Gastrocnemius medialis (tissue), 4 donors: ENCODE results near the gene ATF7IP.
"Not testable (repeated sequence)": the region's sequence is repeated elsewhere in the genome, so short reads cannot be mapped to it uniquely, and the experiment has no call there.

Experiments used
- POLR2A ChIP-seq, 2 donors: fragments of 450-650 bp; IDR thresholded peaks; one replicate each; pipeline ENCODE4 v1.6.1; 2017; ENCODE audit warnings: antibody characterized with exemption in 2 of 2, mild to moderate bottlenecking in 2 of 2, moderate library complexity in 2 of 2
- TF ChIP-seq, protein P1 (sequence below), 5 experiments: fragments of 450-650 bp in 3 of 5; fragments of 200-600 bp in 2 of 5; sonication (generic) in 2 of 5; IDR thresholded peaks in 4 of 5; conservative IDR thresholded peaks in 1 of 5; 1 replicate in 4 of 5; 2 replicates in 1 of 5; pipeline ENCODE4 v1.5.1; 2016 to 2019; ENCODE audit warnings: antibody characterized with exemption in 5 of 5, mild to moderate bottlenecking in 3 of 5, moderate library complexity in 3 of 5

DNA sequence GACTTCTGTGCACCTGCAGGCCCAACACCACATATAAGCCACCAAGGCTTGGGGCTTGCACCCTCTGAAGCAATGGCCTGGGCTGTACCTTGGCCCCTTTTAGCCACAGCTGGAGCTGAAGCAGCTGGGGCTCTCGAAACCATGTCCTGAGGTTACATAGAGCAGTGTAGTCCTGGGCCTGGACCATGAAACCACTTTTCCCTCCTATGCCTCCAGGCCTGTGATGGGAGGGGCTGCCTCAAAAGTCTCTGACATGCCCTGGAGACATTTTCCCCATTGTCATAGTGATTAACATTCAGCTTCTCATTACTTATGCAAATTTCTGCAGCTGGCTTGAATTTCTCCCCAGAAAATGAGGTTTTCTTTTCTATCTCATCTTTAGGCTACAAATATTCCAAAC is 13.4 kb upstream of the ATF7IP start:
- TF ChIP-seq, protein P1, sequence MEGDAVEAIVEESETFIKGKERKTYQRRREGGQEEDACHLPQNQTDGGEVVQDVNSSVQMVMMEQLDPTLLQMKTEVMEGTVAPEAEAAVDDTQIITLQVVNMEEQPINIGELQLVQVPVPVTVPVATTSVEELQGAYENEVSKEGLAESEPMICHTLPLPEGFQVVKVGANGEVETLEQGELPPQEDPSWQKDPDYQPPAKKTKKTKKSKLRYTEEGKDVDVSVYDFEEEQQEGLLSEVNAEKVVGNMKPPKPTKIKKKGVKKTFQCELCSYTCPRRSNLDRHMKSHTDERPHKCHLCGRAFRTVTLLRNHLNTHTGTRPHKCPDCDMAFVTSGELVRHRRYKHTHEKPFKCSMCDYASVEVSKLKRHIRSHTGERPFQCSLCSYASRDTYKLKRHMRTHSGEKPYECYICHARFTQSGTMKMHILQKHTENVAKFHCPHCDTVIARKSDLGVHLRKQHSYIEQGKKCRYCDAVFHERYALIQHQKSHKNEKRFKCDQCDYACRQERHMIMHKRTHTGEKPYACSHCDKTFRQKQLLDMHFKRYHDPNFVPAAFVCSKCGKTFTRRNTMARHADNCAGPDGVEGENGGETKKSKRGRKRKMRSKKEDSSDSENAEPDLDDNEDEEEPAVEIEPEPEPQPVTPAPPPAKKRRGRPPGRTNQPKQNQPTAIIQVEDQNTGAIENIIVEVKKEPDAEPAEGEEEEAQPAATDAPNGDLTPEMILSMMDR (IDR thresholded peaks at IDR 0.05 in 4 of 5, conservative IDR thresholded peaks at IDR 0.05 in 1 of 5): not testable (repeated sequence)
- not testable (repeated sequence) for TF ChIP-seq POLR2A (IDR thresholded peaks at IDR 0.05)
